ENCODE results near the gene ABCA9. TPM values are rescaled to one million over a fixed set of nuclear protein-coding genes. Genes with fewer than 3 reads are reported as not detected.

Gene ABCA9
- total and polyA plus RNA-seq, 3 donors from 2014 or later: 5.0 to 13.8 (median 12.7) TPM

GRCh38 chr17:69064476-69064875 is 3.7 kb upstream of the ABCA9 start:
- TF ChIP-seq, protein P1, sequence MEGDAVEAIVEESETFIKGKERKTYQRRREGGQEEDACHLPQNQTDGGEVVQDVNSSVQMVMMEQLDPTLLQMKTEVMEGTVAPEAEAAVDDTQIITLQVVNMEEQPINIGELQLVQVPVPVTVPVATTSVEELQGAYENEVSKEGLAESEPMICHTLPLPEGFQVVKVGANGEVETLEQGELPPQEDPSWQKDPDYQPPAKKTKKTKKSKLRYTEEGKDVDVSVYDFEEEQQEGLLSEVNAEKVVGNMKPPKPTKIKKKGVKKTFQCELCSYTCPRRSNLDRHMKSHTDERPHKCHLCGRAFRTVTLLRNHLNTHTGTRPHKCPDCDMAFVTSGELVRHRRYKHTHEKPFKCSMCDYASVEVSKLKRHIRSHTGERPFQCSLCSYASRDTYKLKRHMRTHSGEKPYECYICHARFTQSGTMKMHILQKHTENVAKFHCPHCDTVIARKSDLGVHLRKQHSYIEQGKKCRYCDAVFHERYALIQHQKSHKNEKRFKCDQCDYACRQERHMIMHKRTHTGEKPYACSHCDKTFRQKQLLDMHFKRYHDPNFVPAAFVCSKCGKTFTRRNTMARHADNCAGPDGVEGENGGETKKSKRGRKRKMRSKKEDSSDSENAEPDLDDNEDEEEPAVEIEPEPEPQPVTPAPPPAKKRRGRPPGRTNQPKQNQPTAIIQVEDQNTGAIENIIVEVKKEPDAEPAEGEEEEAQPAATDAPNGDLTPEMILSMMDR (IDR thresholded peaks at IDR 0.05): no peak
- no peak for TF ChIP-seq POLR2A (IDR thresholded peaks at IDR 0.05)
- Histone ChIP-seq H3K4me1 (peaks cover 21% of the 10 kb centered on the region), H3K4me3 (no peak overlapping the region), H3K27me3 (no peaks in the 10 kb centered on the region), H3K9me3 (no peaks in the 10 kb centered on the region), H3K36me3 (ENCODE audit: low read depth, missing control alignments) (no peaks in the 10 kb centered on the region), H3K27ac (peak overlapping the region in 1 of 2 donors; percentile 57)
- DNase-seq: no peak
- intact Hi-C loops (cut with DNase I; ENCODE audit: low total_unique reads): no loop called here
- WGBS, 2 donors: 69 to 89% methylated on average over 1 of the region's 1 CpG

DNA sequence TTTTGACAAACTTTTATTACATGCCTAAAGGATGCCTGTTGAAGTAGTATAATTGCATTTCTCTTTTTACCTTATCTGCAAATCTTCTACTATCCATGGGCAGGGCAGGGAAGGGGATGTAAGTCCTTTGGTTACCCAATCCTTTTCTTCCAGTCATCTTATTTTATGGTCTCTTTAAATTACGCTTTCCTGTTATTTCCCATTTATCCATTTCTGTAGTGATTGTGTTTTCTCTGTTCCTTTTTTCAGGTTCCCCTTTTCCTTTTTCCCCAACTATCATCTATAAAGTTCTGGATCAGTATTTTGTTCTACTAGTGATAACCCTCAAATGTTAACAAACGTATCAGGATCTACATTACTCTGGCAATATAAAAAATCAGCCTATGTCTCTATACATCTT is 3.3 kb upstream of the ABCA9 start:
- TF ChIP-seq, protein P1 (IDR thresholded peaks at IDR 0.05): no peak
- no peak for TF ChIP-seq POLR2A (IDR thresholded peaks at IDR 0.05)
- 86 to 91% methylated on average over 2 of the region's 2 CpGs for WGBS, 2 donors
- peaks cover 23% of the 10 kb centered on the region for H3K4me1 ChIP-seq
- H3K36me3 ChIP-seq (ENCODE audit: low read depth, missing control alignments): no peaks in the 10 kb centered on the region
- no peak for DNase-seq
- peak overlapping the region in 1 of 2 donors; percentile 57 for H3K27ac ChIP-seq
- H3K4me3 ChIP-seq: no peak overlapping the region
- no peaks in the 10 kb centered on the region for H3K9me3 ChIP-seq
- intact Hi-C loops (cut with DNase I; ENCODE audit: low total_unique reads): no loop called here
- H3K27me3 ChIP-seq: no peaks in the 10 kb centered on the region

- TF ChIP-seq, protein P1 (IDR thresholded peaks at IDR 0.05): no peak
- no peak for TF ChIP-seq POLR2A (IDR thresholded peaks at IDR 0.05)
- WGBS, 2 donors: 59 to 63% methylated on average over 4 of the region's 4 CpGs
- no peaks in the 10 kb centered on the region for H3K36me3 ChIP-seq (ENCODE audit: low read depth, missing control alignments)
- peaks cover 23% of the 10 kb centered on the region for H3K4me1 ChIP-seq
- intact Hi-C loops (cut with DNase I; ENCODE audit: low total_unique reads): no loop called here
- no peaks in the 10 kb centered on the region for H3K9me3 ChIP-seq
- H3K4me3 ChIP-seq: no peak overlapping the region
- no peak for DNase-seq
- H3K27ac ChIP-seq: peak overlapping the region in 1 of 2 donors; percentile 57
- H3K27me3 ChIP-seq: no peaks in the 10 kb centered on the region
Measured at GRCh38 chr17:69062860-69063581, 2.3 kb upstream of the ABCA9 start.

DNA sequence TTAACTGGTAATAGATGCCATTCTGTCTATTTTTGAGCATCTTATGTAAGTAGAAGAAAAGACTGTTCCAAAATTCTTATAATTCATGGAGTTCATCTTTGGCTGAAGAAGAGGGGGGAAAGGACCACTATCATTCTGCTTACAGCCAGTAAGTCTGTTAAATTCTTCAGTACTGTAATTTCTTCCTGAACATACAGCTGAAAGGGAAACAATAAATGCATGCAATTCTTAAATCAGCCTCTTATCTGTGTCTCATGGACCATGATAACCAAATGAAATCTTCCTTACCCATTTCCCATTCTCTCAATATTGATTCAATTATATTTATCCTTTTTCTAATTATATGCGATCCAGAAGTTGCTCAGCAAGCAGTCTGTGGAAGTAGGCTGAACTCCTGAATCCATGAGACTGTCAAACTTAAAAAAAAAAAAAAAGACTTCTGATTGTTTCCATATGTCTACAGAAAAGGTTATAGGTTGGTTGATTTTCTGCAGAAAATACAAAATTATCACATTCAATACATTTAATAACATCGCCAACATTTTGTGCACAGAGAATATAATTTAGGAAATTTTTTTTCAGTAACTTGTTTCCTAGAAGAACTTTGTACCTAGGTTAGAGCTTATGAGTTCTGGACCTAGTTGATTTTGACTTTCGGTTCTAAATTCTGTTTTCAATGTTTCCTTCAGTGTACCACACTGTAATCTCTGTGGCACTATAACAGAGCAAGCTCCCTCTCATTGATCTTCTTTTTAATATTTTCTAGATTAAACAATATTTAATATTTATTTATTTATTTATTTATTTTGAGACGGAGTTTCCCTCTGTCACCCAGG is 1.2 kb upstream of the ABCA9 start:
- H3K27me3 ChIP-seq: no peaks in the 10 kb centered on the region
- no peak for TF ChIP-seq POLR2A (IDR thresholded peaks at IDR 0.05)
- TF ChIP-seq, protein P1 (IDR thresholded peaks at IDR 0.05): no peak
- no peaks in the 10 kb centered on the region for H3K36me3 ChIP-seq (ENCODE audit: low read depth, missing control alignments)
- no peaks in the 10 kb centered on the region for H3K9me3 ChIP-seq
- H3K27ac ChIP-seq: peak overlapping the region; percentile 7 to 81
- intact Hi-C loops (cut with DNase I; ENCODE audit: low total_unique reads): no loop called here
- 72 to 80% methylated on average over 4 of the region's 4 CpGs for WGBS, 2 donors
- H3K4me3 ChIP-seq: no peak overlapping the region
- no peak for DNase-seq
- peaks cover 23% of the 10 kb centered on the region for H3K4me1 ChIP-seq
